Gastrocnemius medialis (tissue), 4 donors: Measurements from ENCODE around the gene CTIF.

Experiments used
- CTCF ChIP-seq, 5 experiments: fragments of 450-650 bp in 3 of 5; fragments of 200-600 bp in 2 of 5; sonication (generic) in 2 of 5; IDR thresholded peaks in 4 of 5; conservative IDR thresholded peaks in 1 of 5; 1 replicate in 4 of 5; 2 replicates in 1 of 5; pipeline ENCODE4 v1.5.1; 2016 to 2019; ENCODE audit warnings: antibody characterized with exemption in 5 of 5, mild to moderate bottlenecking in 3 of 5, moderate library complexity in 3 of 5
- POLR2A ChIP-seq, 2 donors: fragments of 450-650 bp; IDR thresholded peaks; one replicate each; pipeline ENCODE4 v1.6.1; 2017; ENCODE audit warnings: antibody characterized with exemption in 2 of 2, mild to moderate bottlenecking in 2 of 2, moderate library complexity in 2 of 2

GRCh38 chr18:48734460-48734859 lies 195.6 kb downstream of the CTIF start:
- TF ChIP-seq CTCF (IDR thresholded peaks at IDR 0.05 in 4 of 5, conservative IDR thresholded peaks at IDR 0.05 in 1 of 5) (no peak), POLR2A (IDR thresholded peaks at IDR 0.05) (no peak)
